CD14-positive monocyte (primary cell): ENCODE data around the gene CD6. TPM values are rescaled to one million over a fixed set of nuclear protein-coding genes. Genes with fewer than 3 reads are reported as not detected.

ENCODE experiments used
- DNase-seq, 3 donors: peaks; one replicate each; pipeline ENCODE4 v3.0.0-alpha.2; 2011 to 2022
- H2AFZ ChIP-seq: 2 replicates; pipeline ENCODE4 v1.6.0; 2012; ENCODE audit warnings: mild to moderate bottlenecking, low read depth, low read length, inconsistent platforms; ENCODE audit not compliant: insufficient read depth, poor library complexity, severe bottlenecking
- H3K27ac ChIP-seq, 2 donors: 1 replicate in 1 of 2; 2 replicates in 1 of 2; pipeline ENCODE4 v1.5.1; 2012 to 2013; ENCODE audit warnings: low read length in 2 of 2, control low read depth in 1 of 2, inconsistent platforms in 1 of 2, low read depth in 1 of 2, mild to moderate bottlenecking in 1 of 2
- H3K27me3 ChIP-seq, 2 donors: one replicate each; pipeline versions ENCODE4 v1.6.0 to v1.6.1; 2011 to 2013; ENCODE audit warnings: low read length in 2 of 2; ENCODE audit not compliant: control insufficient read depth in 2 of 2, insufficient read depth in 2 of 2
- H3K36me3 ChIP-seq, 2 donors: replicated peaks in 1 of 2; 1 replicate in 1 of 2; 2 replicates in 1 of 2; pipeline versions ENCODE4 v1.5.1 to v1.6.1; 2012 to 2013; ENCODE audit warnings: low read length in 2 of 2, control low read depth in 1 of 2, inconsistent platforms in 1 of 2, mild to moderate bottlenecking in 1 of 2; ENCODE audit not compliant: insufficient read depth in 2 of 2, control insufficient read depth in 1 of 2
- H3K4me1 ChIP-seq, 2 donors: 1 replicate in 1 of 2; 2 replicates in 1 of 2; pipeline versions ENCODE4 v1.5.1 to v1.6.1; 2012 to 2013; ENCODE audit warnings: low read length in 2 of 2, control low read depth in 1 of 2, inconsistent platforms in 1 of 2, mild to moderate bottlenecking in 1 of 2, moderate library complexity in 1 of 2; ENCODE audit not compliant: insufficient read depth in 2 of 2, control insufficient read depth in 1 of 2
- H3K4me2 ChIP-seq: replicated peaks from 2 replicates; pipeline ENCODE3; 2012; ENCODE audit warnings: low read length, moderate library complexity, mild to moderate bottlenecking; ENCODE audit not compliant: poor library complexity, severe bottlenecking; ENCODE audit errors: extremely low read depth
- H3K4me3 ChIP-seq, 3 experiments: fragments of 200-600 bp in 1 of 3; sonication (generic) in 1 of 3; replicated peaks in 1 of 3; 1 replicate in 2 of 3; 2 replicates in 1 of 3; pipeline ENCODE4 v1.5.1; 2011 to 2013; ENCODE audit warnings: low read length in 3 of 3, mild to moderate bottlenecking in 3 of 3, control low read depth in 2 of 3, low read depth in 2 of 3, inconsistent platforms in 1 of 3, moderate library complexity in 1 of 3
- H3K79me2 ChIP-seq: 2 replicates; pipeline ENCODE4 v1.6.0; 2012; ENCODE audit warnings: mild to moderate bottlenecking, control low read depth, inconsistent platforms, low read length, moderate library complexity; ENCODE audit not compliant: insufficient read depth
- H3K9ac ChIP-seq: 2 replicates; pipeline ENCODE4 v1.6.0; 2017; ENCODE audit warnings: low read length, mild to moderate bottlenecking; ENCODE audit not compliant: insufficient read depth, poor library complexity, severe bottlenecking
- H3K9me3 ChIP-seq, 2 donors: replicated peaks in 1 of 2; 1 replicate in 1 of 2; 2 replicates in 1 of 2; pipeline versions ENCODE4 v1.5.1 to v1.6.1; 2012 to 2013; ENCODE audit warnings: low read length in 2 of 2, control low read depth in 1 of 2; ENCODE audit not compliant: control insufficient read depth in 1 of 2, insufficient read depth in 1 of 2
- H4K20me1 ChIP-seq: 2 replicates; pipeline ENCODE4 v1.6.0; 2012; ENCODE audit warnings: mild to moderate bottlenecking, low read length, control low read depth, moderate library complexity; ENCODE audit not compliant: insufficient read depth
- H3K27ac Mint-ChIP-seq, 7 donors: one replicate each; pipeline ENCODE4 v1.8.0; 2020; ENCODE audit warnings: mild to moderate bottlenecking in 7 of 7, mixed read lengths in 7 of 7, moderate library complexity in 6 of 7, inconsistent platforms in 2 of 7
- H3K27me3 Mint-ChIP-seq, 3 donors: one replicate each; pipeline ENCODE4 v1.8.0; 2021 to 2022; ENCODE audit warnings: low read depth in 3 of 3, mild to moderate bottlenecking in 3 of 3, mixed read lengths in 3 of 3, moderate library complexity in 3 of 3, inconsistent platforms in 1 of 3
- H3K36me3 Mint-ChIP-seq, 2 donors: one replicate each; pipeline ENCODE4 v1.8.0; 2020; ENCODE audit warnings: mixed read lengths in 2 of 2, inconsistent platforms in 1 of 2, mild to moderate bottlenecking in 1 of 2
- H3K4me1 Mint-ChIP-seq: one replicate; pipeline ENCODE4 v1.8.0; 2020; ENCODE audit warnings: mild to moderate bottlenecking, mixed read lengths
- H3K4me3 Mint-ChIP-seq, 2 donors: one replicate each; pipeline ENCODE4 v1.8.0; 2020; ENCODE audit warnings: mild to moderate bottlenecking in 2 of 2, mixed read lengths in 2 of 2, moderate library complexity in 1 of 2
- H3K9me3 Mint-ChIP-seq, 7 donors: one replicate each; pipeline ENCODE4 v1.8.0; 2020 to 2022; ENCODE audit warnings: mixed read lengths in 7 of 7, mild to moderate bottlenecking in 6 of 7, moderate library complexity in 6 of 7, inconsistent platforms in 2 of 7
- CTCF ChIP-seq: fragments of 200-600 bp; IDR thresholded peaks from one replicate; pipeline ENCODE4 v1.8.0; 2022; ENCODE audit warnings: antibody characterized with exemption, mild to moderate bottlenecking
- WGBS: methylation state at CpG from one replicate; pipeline ENCODE4 v1.1.5; 2013; ENCODE audit warnings: missing lambda C conversion rate; ENCODE audit not compliant: insufficient coverage; 5-methylcytosine and 5-hydroxymethylcytosine counted together
- intact Hi-C, 2 donors: fragments of 100-400 bp; cut with micrococcal nuclease; formaldehyde crosslinking; loops; one replicate each; pipeline versions ENCODE4 v1.15.0 to v1.15.1; 2023
- polyA plus RNA-seq, 3 donors: library from polyadenylated mRNA; depleted of rRNA in 1 of 3; unstranded in 2 of 3; stranded (reverse) in 1 of 3; fragments of 300-500 nt in 2 of 3; fragments of >200 nt in 1 of 3; fragmentation: Illumina TruSeq in 2 of 3; gene quantifications; 1 replicate in 2 of 3; 2 replicates in 1 of 3; pipeline ENCODE4 v1.2.3, GENCODE V29; 2012 to 2021

Gene CD6
- polyA plus RNA-seq, 3 donors, result 0.09 to 0.39 (median 0.39) TPM

DNA sequence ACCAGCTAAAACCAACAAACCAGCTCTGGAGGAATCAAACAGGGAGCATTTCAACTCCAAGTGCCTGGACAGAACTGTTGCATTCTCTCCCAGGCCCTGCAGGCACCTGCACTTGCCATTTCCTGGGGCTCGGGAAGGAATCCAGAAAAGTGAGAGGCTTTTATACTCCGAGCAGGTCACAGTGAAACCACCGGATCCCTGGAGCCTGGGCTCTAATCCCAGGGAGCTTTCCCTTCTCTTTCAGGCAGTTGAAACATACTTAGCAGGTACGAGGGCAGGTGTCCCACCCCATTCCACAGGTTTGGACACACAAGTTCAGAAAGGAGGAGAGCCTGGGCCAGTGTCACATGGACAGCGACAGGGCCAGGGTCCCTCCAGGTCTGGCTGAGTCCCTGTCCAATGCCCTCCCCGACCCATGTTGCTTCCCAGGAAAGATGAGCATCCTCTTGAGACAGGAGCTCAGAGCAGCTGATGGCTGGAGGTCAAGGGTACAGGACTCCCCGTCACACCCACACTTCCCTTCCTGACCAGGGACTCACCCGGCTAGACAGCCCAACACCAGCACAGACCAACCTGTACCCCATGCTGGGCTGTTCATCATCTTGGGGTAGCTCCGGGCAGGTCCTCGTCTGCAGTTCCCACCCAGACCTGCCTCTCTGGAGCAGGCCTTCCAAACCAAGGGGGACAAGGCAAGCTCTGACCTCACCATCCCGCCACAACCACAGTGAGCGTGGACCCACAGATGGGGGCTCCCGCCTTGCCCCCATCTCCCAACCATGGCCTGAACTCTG is 80.9 kb downstream of the CD6 start:
- no peak overlapping the region for H3K27ac ChIP-seq
- intact Hi-C loops, result loop anchor here in 1 of 2 donors (5.0 kb wide), 1 partner anchor 35 kb away; no protein-coding TSS in a partner anchor
- H3K4me2 ChIP-seq, result no peak overlapping the region
- WGBS, result 93% methylated on average over 11 of the region's 13 CpGs
- no peak for TF ChIP-seq CTCF
- H2AFZ ChIP-seq, result no peak overlapping the region
- H3K27me3 ChIP-seq, result no peaks in the 10 kb centered on the region
- no peak for DNase-seq
- no peaks in the 10 kb centered on the region for H3K36me3 ChIP-seq
- peaks cover 9 to 18% (median 16%) of the 10 kb centered on the region in 3 donors for H3K27me3 Mint-ChIP-seq
- H3K4me1 Mint-ChIP-seq, result peaks cover 11% of the 10 kb centered on the region
- H3K9ac ChIP-seq, result no peak overlapping the region
- no peak overlapping the region for H3K4me3 ChIP-seq
- no peaks in the 10 kb centered on the region for H3K9me3 ChIP-seq
- no peaks in the 10 kb centered on the region for H3K36me3 Mint-ChIP-seq
- H3K27ac Mint-ChIP-seq, result no peak overlapping the region
- H3K9me3 Mint-ChIP-seq, result peaks cover 0 to 3% (median 0%) of the 10 kb centered on the region in 7 donors
- no peak overlapping the region for H3K4me3 Mint-ChIP-seq
- H4K20me1 ChIP-seq, result no peaks in the 10 kb centered on the region
- no peaks in the 10 kb centered on the region for H3K79me2 ChIP-seq
- peaks cover 5 to 7% of the 10 kb centered on the region in 2 donors for H3K4me1 ChIP-seq

- WGBS, result no CpG with 5 or more reads among the region's 6 CpGs
- H3K36me3 ChIP-seq, result no peaks in the 10 kb centered on the region
- Mint-ChIP-seq H3K4me3 (no peak overlapping the region), H3K9me3 (peaks cover 0 to 3% (median 0%) of the 10 kb centered on the region in 7 donors), H3K27ac (no peak overlapping the region), H3K27me3 (peaks cover 9 to 14% (median 12%) of the 10 kb centered on the region in 3 donors), H3K36me3 (no peaks in the 10 kb centered on the region), H3K4me1 (peaks cover 11% of the 10 kb centered on the region)
- no peaks in the 10 kb centered on the region for H3K9me3 ChIP-seq
- H4K20me1 ChIP-seq, result no peaks in the 10 kb centered on the region
- no peak overlapping the region for H3K4me3 ChIP-seq
- intact Hi-C loops, result loop anchor here in 1 of 2 donors (5.0 kb wide), 1 partner anchor 36 kb away; no protein-coding TSS in a partner anchor
- no peak for TF ChIP-seq CTCF
- H3K27ac ChIP-seq, result no peak overlapping the region
- H3K4me1 ChIP-seq, result peaks cover 5 to 7% of the 10 kb centered on the region in 2 donors
- no peaks in the 10 kb centered on the region for H3K79me2 ChIP-seq
- no peak overlapping the region for H2AFZ ChIP-seq
- DNase-seq, result no peak
- H3K4me2 ChIP-seq, result no peak overlapping the region
- H3K27me3 ChIP-seq, result no peaks in the 10 kb centered on the region
- no peak overlapping the region for H3K9ac ChIP-seq
Observed at GRCh38 chr11:61053191-61053590, 81.7 kb downstream of the CD6 start.
